PC-3 (cell line): ENCODE data around the gene KLF1. TPM values are rescaled to one million over a fixed set of nuclear protein-coding genes. Genes with fewer than 3 reads are reported as not detected.

Experiments used
- ATAC-seq: fragments of 200-7000 bp; cut with Tn5 transposase; 2 replicates; pipeline ENCODE4 v1.9.1; 2020; ENCODE audit warnings: mild to moderate bottlenecking, moderate library complexity
- BruUV-seq: library from RNA; stranded (reverse); fragments of 400-500 nt; replicated peaks from 2 replicates; lab custom pipeline; 2021; lab: Mats Ljungman, UMichigan
- CTCF ChIA-PET: fragments of 300-600 bp; sonication (Branson Sonifier 250); formaldehyde crosslinking; loops from one replicate; lab custom pipeline; 2022; ENCODE audit warnings: antibody characterized with exemption; lab: Charles Lee
- POLR2A ChIA-PET: fragments of 300-600 bp; sonication (Branson Sonifier 250); formaldehyde crosslinking; loops from one replicate; lab custom pipeline; 2022; ENCODE audit warnings: antibody characterized with exemption; ENCODE audit not compliant: unreplicated experiment; lab: Charles Lee
- DNase-seq: peaks from one replicate; pipeline ENCODE4 v3.0.0-alpha.2; 2015
- H2AFZ ChIP-seq: fragments of 300-600 bp; sonication (generic); 2 replicates; pipeline ENCODE4 v1.6.0; 2016; ENCODE audit warnings: antibody characterized with exemption, low read length
- H3F3A ChIP-seq: fragments of 300-600 bp; sonication (generic); one replicate; pipeline ENCODE4 v1.6.0; 2017; ENCODE audit warnings: antibody characterized with exemption, low read length, control low read depth, mild to moderate bottlenecking; ENCODE audit not compliant: unreplicated experiment
- H3K27ac ChIP-seq: fragments of 300-600 bp; sonication (generic); 2 replicates; pipeline ENCODE4 v1.5.1; 2016; ENCODE audit warnings: mild to moderate bottlenecking, low read length
- H3K27me3 ChIP-seq: fragments of 300-600 bp; sonication (generic); 2 replicates; pipeline ENCODE4 v1.6.1; 2016; ENCODE audit warnings: low read length, mixed read lengths
- H3K36me3 ChIP-seq: fragments of 300-600 bp; sonication (generic); 2 replicates; pipeline ENCODE4 v1.6.1; 2016; ENCODE audit warnings: low read depth, mixed run types, low read length, mixed read lengths
- H3K4me1 ChIP-seq: fragments of 300-600 bp; sonication (generic); 2 replicates; pipeline ENCODE4 v1.5.1; 2016; ENCODE audit warnings: low read length; ENCODE audit not compliant: insufficient read depth
- H3K4me2 ChIP-seq: fragments of 300-600 bp; sonication (generic); 2 replicates; pipeline ENCODE4 v1.6.0; 2016; ENCODE audit warnings: low read length
- H3K4me3 ChIP-seq: fragments of 300-600 bp; sonication (generic); 2 replicates; pipeline ENCODE4 v1.5.1; 2016; ENCODE audit warnings: mild to moderate bottlenecking, low read length, mixed read lengths
- H3K79me2 ChIP-seq: fragments of 300-600 bp; sonication (generic); 2 replicates; pipeline ENCODE4 v1.6.1; 2017; ENCODE audit warnings: low read length, mixed read lengths
- H3K9ac ChIP-seq: fragments of 300-600 bp; sonication (generic); 2 replicates; pipeline ENCODE4 v1.6.0; 2016; ENCODE audit warnings: mild to moderate bottlenecking, low read length
- H3K9me2 ChIP-seq: fragments of 300-600 bp; sonication (generic); replicated peaks from 2 replicates; pipeline ENCODE4 v1.6.1; 2016; ENCODE audit warnings: mixed run types, low read length, mixed read lengths
- H3K9me3 ChIP-seq: fragments of 300-600 bp; sonication (generic); 2 replicates; pipeline ENCODE4 v1.6.1; 2016; ENCODE audit warnings: low read length, mixed read lengths
- H4K20me1 ChIP-seq: fragments of 300-600 bp; sonication (generic); 2 replicates; pipeline ENCODE4 v1.6.1; 2016; ENCODE audit warnings: low read length, mixed read lengths
- CTCF ChIP-seq: fragments of 300-600 bp; sonication (generic); conservative IDR thresholded peaks from 2 replicates; pipeline ENCODE4 v1.5.1; 2017; ENCODE audit warnings: antibody characterized with exemption, low read depth, mild to moderate bottlenecking, low read length
- EZH2 ChIP-seq: fragments of 300-600 bp; sonication (generic); IDR thresholded peaks from one replicate; pipeline ENCODE4 v1.6.1; 2017; ENCODE audit warnings: antibody characterized with exemption, mild to moderate bottlenecking, low read length; ENCODE audit not compliant: unreplicated experiment
- EZH2phosphoT487 ChIP-seq: fragments of 300-600 bp; sonication (generic); IDR thresholded peaks from 2 replicates; pipeline ENCODE4 v1.6.1; 2018; ENCODE audit warnings: mild to moderate bottlenecking, antibody characterized with exemption, low read length, borderline replicate concordance
- intact Hi-C: fragments of 100-400 bp; cut with micrococcal nuclease; formaldehyde crosslinking; loops from 2 replicates; pipeline ENCODE4 v1.9.0; 2023
- total RNA-seq: library from RNA; depleted of rRNA; stranded (reverse); fragments of >200 nt; gene quantifications from 2 replicates; pipeline ENCODE4 v1.2.3, GENCODE V29; 2014

KLF1 gene
- total RNA-seq, 1 experiment from 2014 or later, result not detected

- intact Hi-C loops, result no loop called here
- Histone ChIP-seq H3F3A (no peaks in the 10 kb centered on the region), H2AFZ (no peak overlapping the region), H4K20me1 (no peaks in the 10 kb centered on the region), H3K9me2 (no peaks in the 10 kb centered on the region), H3K79me2 (no peaks in the 10 kb centered on the region), H3K4me1 (no peaks in the 10 kb centered on the region), H3K4me3 (no peak overlapping the region), H3K36me3 (no peaks in the 10 kb centered on the region), H3K4me2 (no peak overlapping the region), H3K9me3 (no peaks in the 10 kb centered on the region), H3K27me3 (no peaks in the 10 kb centered on the region), H3K9ac (no peak overlapping the region), H3K27ac (no peak overlapping the region)
- CTCF ChIA-PET, result no interaction called here
- TF ChIP-seq EZH2phosphoT487, result no peak
- no peak for TF ChIP-seq EZH2
- TF ChIP-seq CTCF, result no peak
- no TSS peak for BruUV-seq
- ATAC-seq (no peak), DNase-seq (no peak)
- POLR2A ChIA-PET, result no interaction called here
Measured at GRCh38 chr19:12867120-12868099, 19.6 kb downstream of the KLF1 start.

DNA sequence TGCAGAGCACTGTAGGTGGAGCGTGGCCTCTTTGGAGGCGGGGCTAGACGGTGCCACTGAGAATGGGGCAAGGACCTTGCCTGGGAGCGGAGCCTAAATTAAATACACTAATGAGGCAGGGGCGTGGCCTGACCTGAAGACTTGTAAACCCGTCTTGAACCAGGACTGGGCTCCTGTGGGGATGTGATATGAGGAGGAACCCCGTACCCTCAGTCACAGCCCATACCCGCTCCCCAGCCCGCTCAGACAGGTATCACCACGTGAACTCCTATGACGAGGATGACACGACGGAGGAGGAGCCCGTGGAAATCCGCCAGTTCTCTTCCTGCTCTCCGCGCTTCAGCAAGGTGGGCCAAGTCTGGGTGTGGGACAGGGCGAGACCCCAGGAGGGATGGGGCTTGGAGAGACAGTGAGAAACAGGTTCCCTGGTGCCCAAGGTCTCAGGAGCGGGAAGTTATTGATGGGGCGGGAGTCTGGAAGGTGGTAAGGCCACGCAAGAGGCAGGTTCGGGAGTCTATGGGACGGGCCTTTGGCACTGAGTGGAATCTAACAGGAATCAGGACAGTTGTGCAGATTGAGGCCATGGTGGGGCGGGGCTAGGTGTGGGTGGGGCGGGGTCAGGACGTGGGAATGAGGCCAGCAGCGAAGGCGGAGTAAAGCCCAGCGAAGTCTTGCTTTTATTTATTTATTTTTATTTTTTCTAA is 20.4 kb downstream of the KLF1 start:
- H4K20me1 ChIP-seq, result no peaks in the 10 kb centered on the region
- ATAC-seq (no peak), DNase-seq (no peak)
- H3K4me3 ChIP-seq, result no peak overlapping the region
- H3K79me2 ChIP-seq, result no peaks in the 10 kb centered on the region
- H2AFZ ChIP-seq, result no peak overlapping the region
- BruUV-seq, result no TSS peak
- intact Hi-C loops, result no loop called here
- no peaks in the 10 kb centered on the region for H3K9me2 ChIP-seq
- no peaks in the 10 kb centered on the region for H3K27me3 ChIP-seq
- CTCF ChIA-PET, result no interaction called here
- H3K9ac ChIP-seq, result no peak overlapping the region
- H3F3A ChIP-seq, result no peaks in the 10 kb centered on the region
- no peaks in the 10 kb centered on the region for H3K36me3 ChIP-seq
- H3K27ac ChIP-seq, result no peak overlapping the region
- H3K4me2 ChIP-seq, result no peak overlapping the region
- H3K4me1 ChIP-seq, result no peaks in the 10 kb centered on the region
- H3K9me3 ChIP-seq, result no peaks in the 10 kb centered on the region
- TF ChIP-seq EZH2phosphoT487 (no peak), CTCF (no peak), EZH2 (no peak)
- POLR2A ChIA-PET, result no interaction called here
